ENCODE measurements around the gene XRCC5.
"Not testable (repeated sequence)": the region's sequence is repeated elsewhere in the genome, so short reads cannot be mapped to it uniquely, and the experiment has no call there.

XRCC5 gene

GRCh38 chr2:216201692-216202306 lies 92.7 kb downstream of the XRCC5 start:
- no peak for DNase-seq (ENCODE audit: low read depth, low spot score)
- no peaks in the 10 kb centered on the region for H3K4me1 ChIP-seq (ENCODE audit: insufficient read depth, insufficient read length)
- peaks cover 96% of the 10 kb centered on the region for H3K36me3 ChIP-seq (ENCODE audit: insufficient read depth, insufficient read length, low read length)

GRCh38 chr2:216202626-216203250 lies 93.6 kb downstream of the XRCC5 start:
- Histone ChIP-seq H3K9me3 (ENCODE audit: insufficient read depth, low read length) (no peaks in the 10 kb centered on the region), H3K27me3 (ENCODE audit: insufficient read depth, insufficient read length) (no peaks in the 10 kb centered on the region), H3K4me3 (ENCODE audit: insufficient read length, low read depth) (no peak overlapping the region), H3K9ac (ENCODE audit: insufficient read length, low read depth) (no peak overlapping the region), H3K36me3 (ENCODE audit: insufficient read depth, insufficient read length, low read length) (peaks cover 96% of the 10 kb centered on the region), H3K4me1 (ENCODE audit: insufficient read depth, insufficient read length) (no peaks in the 10 kb centered on the region)
- no peak for DNase-seq (ENCODE audit: low read depth, low spot score)
- no peak for TF ChIP-seq SUZ12 (IDR thresholded peaks at IDR 0.05; ENCODE audit: extremely low read depth, insufficient read depth, insufficient read length)
- no peak for TF ChIP-seq YY1 (IDR thresholded peaks at IDR 0.05; ENCODE audit: insufficient read depth, insufficient read length)
- no peak for TF ChIP-seq ZNF274 (IDR thresholded peaks at IDR 0.05; ENCODE audit: low read depth, low read length)

More at GRCh38 chr2:216201692-216202306, 92.7 kb downstream of the XRCC5 start:
- no peak overlapping the region for H3K4me3 ChIP-seq (ENCODE audit: insufficient read length, low read depth)
- no peaks in the 10 kb centered on the region for H3K9me3 ChIP-seq (ENCODE audit: insufficient read depth, low read length)
- no peak overlapping the region for H3K9ac ChIP-seq (ENCODE audit: insufficient read length, low read depth)
- TF ChIP-seq YY1 (IDR thresholded peaks at IDR 0.05; ENCODE audit: insufficient read depth, insufficient read length) (no peak), SUZ12 (IDR thresholded peaks at IDR 0.05; ENCODE audit: extremely low read depth, insufficient read depth, insufficient read length) (no peak), ZNF274 (IDR thresholded peaks at IDR 0.05; ENCODE audit: low read depth, low read length) (no peak)
- H3K27me3 ChIP-seq (ENCODE audit: insufficient read depth, insufficient read length) = no peaks in the 10 kb centered on the region

- Histone ChIP-seq H3K4me3 (ENCODE audit: insufficient read length, low read depth) (no peak overlapping the region), H3K4me1 (ENCODE audit: insufficient read depth, insufficient read length) (no peaks in the 10 kb centered on the region), H3K9ac (ENCODE audit: insufficient read length, low read depth) (no peak overlapping the region), H3K9me3 (ENCODE audit: insufficient read depth, low read length) (no peaks in the 10 kb centered on the region), H3K36me3 (ENCODE audit: insufficient read depth, insufficient read length, low read length) (peaks cover 83% of the 10 kb centered on the region), H3K27me3 (ENCODE audit: insufficient read depth, insufficient read length) (no peaks in the 10 kb centered on the region)
- TF ChIP-seq YY1 (IDR thresholded peaks at IDR 0.05; ENCODE audit: insufficient read depth, insufficient read length) = no peak
- no peak for DNase-seq (ENCODE audit: low read depth, low spot score)
Measured at GRCh38 chr2:216205486-216205885, 96.3 kb downstream of the XRCC5 start.

- Histone ChIP-seq H3K9ac (ENCODE audit: insufficient read length, low read depth) (no peak overlapping the region), H3K4me3 (ENCODE audit: insufficient read length, low read depth) (no peak overlapping the region), H3K36me3 (ENCODE audit: insufficient read depth, insufficient read length, low read length) (peaks cover 76% of the 10 kb centered on the region), H3K4me1 (ENCODE audit: insufficient read depth, insufficient read length) (no peaks in the 10 kb centered on the region), H3K27me3 (ENCODE audit: insufficient read depth, insufficient read length) (no peaks in the 10 kb centered on the region), H3K9me3 (ENCODE audit: insufficient read depth, low read length) (no peaks in the 10 kb centered on the region)
- TF ChIP-seq YY1 (IDR thresholded peaks at IDR 0.05; ENCODE audit: insufficient read depth, insufficient read length) = no peak
- TF ChIP-seq ZNF274 (IDR thresholded peaks at IDR 0.05; ENCODE audit: low read depth, low read length) = no peak
- TF ChIP-seq SUZ12 (IDR thresholded peaks at IDR 0.05; ENCODE audit: extremely low read depth, insufficient read depth, insufficient read length) = no peak
- DNase-seq (ENCODE audit: low read depth, low spot score) = no peak
Measured at GRCh38 chr2:216206041-216206703, 97.0 kb downstream of the XRCC5 start.

- Histone ChIP-seq H3K9ac (ENCODE audit: insufficient read length, low read depth) (no peak overlapping the region), H3K4me1 (ENCODE audit: insufficient read depth, insufficient read length) (no peaks in the 10 kb centered on the region), H3K27me3 (ENCODE audit: insufficient read depth, insufficient read length) (no peaks in the 10 kb centered on the region), H3K4me3 (ENCODE audit: insufficient read length, low read depth) (no peak overlapping the region), H3K36me3 (ENCODE audit: insufficient read depth, insufficient read length, low read length) (peaks cover 70% of the 10 kb centered on the region), H3K9me3 (ENCODE audit: insufficient read depth, low read length) (no peaks in the 10 kb centered on the region)
- no peak for DNase-seq (ENCODE audit: low read depth, low spot score)
- no peak for TF ChIP-seq ZNF274 (IDR thresholded peaks at IDR 0.05; ENCODE audit: low read depth, low read length)
- TF ChIP-seq YY1 (IDR thresholded peaks at IDR 0.05; ENCODE audit: insufficient read depth, insufficient read length) = no peak
- no peak for TF ChIP-seq SUZ12 (IDR thresholded peaks at IDR 0.05; ENCODE audit: extremely low read depth, insufficient read depth, insufficient read length)
Measured at GRCh38 chr2:216206821-216207220, 97.7 kb downstream of the XRCC5 start.

- H3K9ac ChIP-seq (ENCODE audit: insufficient read length, low read depth); DNase-seq (ENCODE audit: low read depth, low spot score); H3K4me3 ChIP-seq (ENCODE audit: insufficient read length, low read depth); H3K4me1 ChIP-seq (ENCODE audit: insufficient read depth, insufficient read length); H3K27me3 ChIP-seq (ENCODE audit: insufficient read depth, insufficient read length); H3K9me3 ChIP-seq (ENCODE audit: insufficient read depth, low read length): not testable (repeated sequence)
- H3K36me3 ChIP-seq (ENCODE audit: insufficient read depth, insufficient read length, low read length) = peaks cover 53% of the 10 kb centered on the region
Measured at GRCh38 chr2:216208661-216209060, 99.5 kb downstream of the XRCC5 start.

- H3K27me3 ChIP-seq (ENCODE audit: insufficient read depth, insufficient read length) = no peaks in the 10 kb centered on the region
- no peak for DNase-seq (ENCODE audit: low read depth, low spot score)
- no peaks in the 10 kb centered on the region for H3K4me1 ChIP-seq (ENCODE audit: insufficient read depth, insufficient read length)
- no peak overlapping the region for H3K4me3 ChIP-seq (ENCODE audit: insufficient read length, low read depth)
- H3K9ac ChIP-seq (ENCODE audit: insufficient read length, low read depth) = no peak overlapping the region
- TF ChIP-seq YY1 (IDR thresholded peaks at IDR 0.05; ENCODE audit: insufficient read depth, insufficient read length) = no peak
- no peak for TF ChIP-seq ZNF274 (IDR thresholded peaks at IDR 0.05; ENCODE audit: low read depth, low read length)
- no peak for TF ChIP-seq SUZ12 (IDR thresholded peaks at IDR 0.05; ENCODE audit: extremely low read depth, insufficient read depth, insufficient read length)
- no peaks in the 10 kb centered on the region for H3K9me3 ChIP-seq (ENCODE audit: insufficient read depth, low read length)
- peaks cover 30% of the 10 kb centered on the region for H3K36me3 ChIP-seq (ENCODE audit: insufficient read depth, insufficient read length, low read length)
Measured at GRCh38 chr2:216210701-216211540, 101.8 kb downstream of the XRCC5 start.
